GM10266 (cell line): ENCODE results near the gene RAB11FIP2.

Source experiments
- DNase-seq: peaks from one replicate; pipeline ENCODE4 v3.0.0; 2012; ENCODE audit errors: extremely low spot score
- TF ChIP-seq, protein P1 (sequence below): IDR thresholded peaks from 2 replicates; pipeline ENCODE4 v1.5.1; 2012; ENCODE audit warnings: mild to moderate bottlenecking, low read depth; ENCODE audit not compliant: control insufficient read depth, insufficient read depth; ENCODE audit errors: missing control alignments

Gene RAB11FIP2

DNA sequence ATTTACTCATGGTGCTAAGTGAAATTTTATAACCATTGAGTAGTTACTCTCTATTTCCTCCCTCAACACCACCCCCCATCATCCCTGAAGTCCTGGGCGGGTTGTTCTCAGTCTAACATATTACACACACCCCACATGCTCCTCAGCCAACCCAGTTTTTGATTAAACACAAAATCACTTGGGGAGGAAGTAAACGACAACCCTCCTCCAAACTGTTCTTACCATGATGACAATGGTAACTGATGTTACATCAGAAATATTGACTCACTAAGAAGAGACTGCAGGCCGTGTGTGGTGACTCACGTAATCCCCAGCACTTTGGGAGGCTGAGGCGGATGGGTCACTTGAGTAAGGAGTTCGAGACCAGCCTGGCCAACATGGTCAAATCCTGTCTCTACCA, 44.2 kb downstream of the RAB11FIP2 start:
- DNase-seq: no peak
- TF ChIP-seq, protein P1, sequence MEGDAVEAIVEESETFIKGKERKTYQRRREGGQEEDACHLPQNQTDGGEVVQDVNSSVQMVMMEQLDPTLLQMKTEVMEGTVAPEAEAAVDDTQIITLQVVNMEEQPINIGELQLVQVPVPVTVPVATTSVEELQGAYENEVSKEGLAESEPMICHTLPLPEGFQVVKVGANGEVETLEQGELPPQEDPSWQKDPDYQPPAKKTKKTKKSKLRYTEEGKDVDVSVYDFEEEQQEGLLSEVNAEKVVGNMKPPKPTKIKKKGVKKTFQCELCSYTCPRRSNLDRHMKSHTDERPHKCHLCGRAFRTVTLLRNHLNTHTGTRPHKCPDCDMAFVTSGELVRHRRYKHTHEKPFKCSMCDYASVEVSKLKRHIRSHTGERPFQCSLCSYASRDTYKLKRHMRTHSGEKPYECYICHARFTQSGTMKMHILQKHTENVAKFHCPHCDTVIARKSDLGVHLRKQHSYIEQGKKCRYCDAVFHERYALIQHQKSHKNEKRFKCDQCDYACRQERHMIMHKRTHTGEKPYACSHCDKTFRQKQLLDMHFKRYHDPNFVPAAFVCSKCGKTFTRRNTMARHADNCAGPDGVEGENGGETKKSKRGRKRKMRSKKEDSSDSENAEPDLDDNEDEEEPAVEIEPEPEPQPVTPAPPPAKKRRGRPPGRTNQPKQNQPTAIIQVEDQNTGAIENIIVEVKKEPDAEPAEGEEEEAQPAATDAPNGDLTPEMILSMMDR: no peak

- no peak for DNase-seq
- TF ChIP-seq, protein P1: no peak
Measured at GRCh38 chr10:117997673-117998072, 49.1 kb downstream of the RAB11FIP2 start.

DNA sequence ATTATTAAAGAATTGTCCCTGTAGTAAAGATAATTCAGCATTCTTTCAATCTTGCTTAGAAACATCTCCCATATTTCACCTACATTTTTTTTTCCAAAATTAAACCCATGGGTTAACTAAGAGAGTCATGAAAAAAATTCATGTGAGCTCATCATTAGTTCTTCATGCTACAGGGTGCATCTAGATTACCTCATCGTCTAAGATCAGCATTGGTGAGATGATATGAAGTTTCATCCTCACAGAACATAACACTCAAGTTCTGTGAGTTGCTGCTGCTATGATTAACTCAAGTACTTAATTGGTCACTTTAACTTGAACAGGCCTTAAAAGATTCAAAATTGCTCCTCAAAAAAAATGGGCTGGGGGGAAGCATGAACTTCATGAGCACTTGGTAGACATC, 50.0 kb downstream of the RAB11FIP2 start:
- TF ChIP-seq, protein P1: no peak
- DNase-seq: no peak

DNA sequence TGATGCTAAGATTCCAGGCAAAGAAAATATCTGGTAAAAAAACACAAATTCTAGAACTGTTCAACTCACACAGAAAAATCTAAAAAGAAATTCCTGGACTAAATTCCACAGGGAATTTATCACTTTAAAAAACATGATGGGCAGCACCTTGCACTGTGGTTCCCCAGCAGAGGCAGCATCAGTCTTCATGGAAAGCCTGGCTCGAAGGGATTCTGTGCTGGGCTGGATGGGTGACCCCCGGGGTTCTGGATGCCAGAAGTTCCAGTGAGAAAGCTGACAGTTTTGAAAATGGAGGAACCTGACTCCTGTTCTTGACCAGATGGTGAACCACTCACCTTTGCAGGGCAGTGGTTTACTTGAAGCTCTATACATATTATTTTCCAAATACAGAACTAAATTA, 52.0 kb downstream of the RAB11FIP2 start:
- DNase-seq: no peak
- TF ChIP-seq, protein P1: no peak

GRCh38 chr10:117993166-117993565, 53.6 kb downstream of the RAB11FIP2 start:
- TF ChIP-seq, protein P1: no peak
- DNase-seq: no peak

GRCh38 chr10:117991701-117992100, 55.0 kb downstream of the RAB11FIP2 start:
- TF ChIP-seq, protein P1: no peak
- no peak for DNase-seq

DNA sequence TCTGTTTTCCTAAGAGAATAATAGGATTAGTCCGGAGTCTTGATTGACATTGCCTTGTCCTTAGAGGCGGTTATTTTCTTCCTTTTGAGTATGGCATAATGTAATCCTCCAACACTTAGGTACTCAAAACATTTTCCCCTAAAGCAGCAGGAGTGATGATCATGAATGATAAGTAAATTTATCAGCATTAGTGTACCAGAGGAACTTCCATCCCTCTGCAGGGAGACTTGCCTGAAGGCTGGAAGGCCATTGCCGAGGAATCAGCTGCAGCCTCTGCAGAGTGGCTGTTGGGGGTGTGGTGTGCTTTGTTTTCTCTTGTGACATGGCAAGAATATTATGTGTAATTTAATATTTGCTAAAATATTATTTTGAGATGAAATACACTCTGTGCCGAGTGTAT, 56.8 kb downstream of the RAB11FIP2 start:
- no peak for DNase-seq
- TF ChIP-seq, protein P1: no peak
